ENCODE data around the gene KRT10.

KRT10 gene

GRCh38 chr17:40800381-40800780 lies 22.0 kb downstream of the KRT10 start:
- no peak for DNase-seq

- DNase-seq = no peak
Observed at GRCh38 chr17:40799859-40800258, 22.6 kb downstream of the KRT10 start, which contains the start of gene KRT28. Gene KRT28 (minus strand): TSS chr17:40799959. CDS start chr17:40799893, 66 bp downstream.

DNA sequence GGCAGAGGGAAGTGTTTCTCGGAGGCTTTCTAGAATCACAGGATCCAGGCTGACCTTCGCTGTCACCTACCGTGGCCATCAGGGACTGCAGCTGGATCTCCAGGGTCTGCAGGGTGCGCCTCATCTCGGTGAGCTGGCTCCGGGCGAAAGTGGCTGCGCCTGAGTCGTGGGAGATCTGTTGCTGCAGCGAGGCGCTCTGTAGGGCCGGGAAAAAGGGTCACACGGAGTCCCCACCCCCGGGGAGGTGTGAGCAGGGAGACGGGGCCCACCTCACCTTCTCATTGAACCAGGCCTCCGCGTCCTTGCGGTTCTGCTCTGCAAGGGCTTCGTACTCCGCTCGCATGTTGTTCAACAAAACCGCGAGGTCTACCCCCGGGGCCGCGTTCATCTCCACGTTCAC lies 25.6 kb downstream of the KRT10 start:
- DNase-seq = no peak

DNA sequence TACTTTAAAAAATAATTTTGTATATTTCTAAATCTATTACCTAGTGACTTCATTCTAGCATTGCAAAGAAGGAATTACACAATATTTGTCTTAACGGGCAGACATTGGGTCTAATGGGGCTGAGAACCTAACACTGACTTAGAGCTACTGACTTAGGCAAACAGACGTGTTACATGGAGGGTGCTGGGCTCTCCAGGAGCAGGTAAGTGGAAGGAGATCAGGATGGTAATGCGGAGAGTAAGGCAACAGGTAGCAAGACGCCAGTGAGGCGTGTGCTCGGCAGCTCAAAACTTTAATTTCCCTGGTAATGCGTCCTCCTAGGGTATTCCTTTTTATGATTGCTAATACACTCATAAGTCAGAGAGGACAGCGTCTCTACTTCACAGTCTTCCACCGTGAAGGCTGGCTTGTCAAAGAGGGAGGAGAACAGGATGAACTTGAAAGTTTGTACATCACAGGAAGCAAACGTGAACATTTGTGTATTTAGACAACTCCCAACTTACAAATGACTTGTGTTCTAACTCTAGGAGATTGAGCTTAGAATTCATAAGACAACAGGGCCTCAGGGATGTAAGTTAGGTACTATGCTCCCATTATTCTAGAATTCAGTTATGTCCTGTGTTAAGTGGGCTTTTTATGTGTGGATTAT lies 27.3 kb downstream of the KRT10 start:
- DNase-seq = no peak

GRCh38 chr17:40794466-40794865 lies 27.9 kb downstream of the KRT10 start:
- DNase-seq = no peak

GRCh38 chr17:40793832-40794231 lies 28.6 kb downstream of the KRT10 start:
- no peak for DNase-seq

GRCh38 chr17:40791787-40792436 lies 30.5 kb downstream of the KRT10 start:
- DNase-seq = no peak

- no peak for DNase-seq
Observed at GRCh38 chr17:40791111-40791510, 31.3 kb downstream of the KRT10 start.

DNA sequence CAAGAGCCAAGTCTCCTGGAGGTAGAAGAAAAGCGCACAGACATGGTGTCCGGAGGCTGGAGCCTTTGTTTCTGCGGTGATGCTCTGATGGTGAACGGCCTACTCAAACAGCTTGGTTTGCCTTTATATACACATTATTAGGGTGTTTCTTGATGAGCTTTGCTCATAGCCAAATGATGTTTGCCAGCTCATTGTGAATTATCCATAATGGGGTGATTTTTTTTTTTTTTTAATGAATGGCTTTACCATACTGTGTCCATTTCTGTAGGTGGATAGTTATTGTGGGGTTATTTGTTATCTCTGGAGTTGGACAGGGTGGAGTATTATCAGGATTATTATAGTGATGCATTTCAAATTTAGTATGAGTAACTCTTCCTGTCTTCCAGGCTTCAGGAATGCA lies 40.0 kb downstream of the KRT10 start, which contains the start of gene KRT27:
TSS of gene KRT27 (minus strand) at position 101 of the 400 bp plus-strand sequence. CDS start at position 44, 57 bp downstream.
- DNase-seq = no peak

DNA sequence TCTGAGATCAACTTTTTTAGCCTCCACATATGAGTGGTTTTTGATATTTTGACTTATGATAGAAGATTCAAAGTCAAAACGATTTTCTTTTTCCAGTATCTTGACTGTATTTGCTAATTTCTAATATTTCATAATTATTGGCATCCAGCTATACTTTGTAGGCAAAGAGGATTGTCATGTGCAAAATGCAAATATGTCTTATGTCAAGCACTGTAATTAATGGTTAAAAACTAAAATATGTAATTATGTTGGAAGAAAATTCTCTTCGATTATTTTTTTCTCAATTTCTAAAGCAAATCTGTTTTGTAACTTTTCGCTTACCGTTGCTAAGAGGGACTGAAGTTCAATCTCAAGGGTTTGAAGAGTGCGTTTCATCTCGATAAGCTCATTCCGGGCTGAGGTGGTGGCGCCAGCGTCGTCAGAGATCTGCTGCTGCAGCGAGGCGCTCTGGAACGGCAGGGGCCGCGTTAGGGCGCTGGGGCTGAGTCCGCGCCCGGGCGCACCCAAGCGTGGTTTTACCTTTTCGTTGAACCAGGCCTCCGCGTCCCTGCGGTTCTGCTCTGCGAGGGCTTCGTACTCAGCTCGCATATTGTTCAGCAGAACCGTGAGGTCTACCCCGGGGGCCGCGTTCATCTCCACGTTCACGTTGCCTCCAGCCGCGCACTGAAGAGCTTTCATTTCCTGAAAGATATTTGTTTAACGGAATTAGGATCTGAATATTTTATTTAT lies 43.1 kb downstream of the KRT10 start:
- no peak for DNase-seq

DNA sequence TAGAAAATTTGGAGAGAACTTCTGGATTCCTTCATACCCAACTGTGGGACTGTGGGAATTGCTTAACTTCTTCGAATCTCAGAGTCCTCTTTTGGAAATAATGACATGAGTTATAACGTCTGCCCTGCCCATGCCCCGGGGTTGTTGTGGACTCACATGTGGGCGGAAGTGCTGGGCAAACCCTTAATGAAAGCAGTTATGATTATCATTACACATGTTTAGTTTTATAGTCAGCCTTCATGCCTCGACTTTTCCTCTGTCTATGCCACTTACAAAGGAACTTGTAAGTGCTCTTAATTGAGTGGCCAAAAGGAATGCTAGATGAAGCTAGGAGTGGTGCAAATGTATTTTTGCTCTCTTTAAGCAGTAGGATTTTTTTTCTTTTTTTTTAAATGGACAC lies 44.0 kb downstream of the KRT10 start:
- no peak for DNase-seq

DNA sequence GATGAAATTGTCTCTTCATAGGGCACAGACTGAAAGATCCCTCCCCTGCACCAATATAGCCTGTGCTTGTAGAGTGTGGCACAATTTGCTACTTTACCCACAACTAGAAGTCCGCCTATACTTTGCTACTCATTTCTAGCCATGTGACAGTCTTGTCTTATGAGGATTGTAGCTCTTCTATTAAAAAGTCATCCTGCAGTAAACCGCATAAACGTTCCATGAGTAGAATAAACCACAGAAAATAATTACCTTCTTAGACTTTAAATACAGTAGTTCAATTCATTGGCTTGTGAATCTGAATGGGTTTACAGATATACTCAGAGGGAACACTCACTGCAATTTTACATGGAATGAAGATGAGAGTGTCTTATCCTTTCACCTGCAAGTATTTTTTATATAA lies 44.4 kb downstream of the KRT10 start:
- DNase-seq = no peak

DNA sequence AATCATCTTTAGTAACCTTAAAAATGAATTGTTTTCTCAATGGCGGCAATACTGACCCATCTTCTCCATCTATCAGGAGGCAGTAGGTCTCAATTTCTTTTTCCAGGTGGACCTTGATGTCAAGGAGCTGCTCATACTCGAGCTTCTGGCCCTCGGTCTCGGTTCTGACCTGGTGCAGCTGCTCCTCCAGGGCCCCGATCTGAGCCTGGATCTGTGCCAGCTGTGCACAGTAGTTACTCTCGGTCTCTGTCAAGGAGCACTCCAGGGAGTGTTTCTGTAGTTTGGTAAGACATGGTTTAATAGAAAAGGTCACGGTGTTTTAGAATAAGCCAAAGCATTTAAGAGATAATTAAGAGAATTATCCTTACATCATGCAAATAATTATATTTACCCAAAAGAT lies 45.0 kb downstream of the KRT10 start:
- DNase-seq = no peak

- no peak for DNase-seq
Observed at GRCh38 chr17:40775945-40776344, 46.5 kb downstream of the KRT10 start.

- DNase-seq = no peak
Observed at GRCh38 chr17:40772101-40772500, 50.3 kb downstream of the KRT10 start, which contains the start of gene KRT26. Gene KRT26 (minus strand): TSS chr17:40772201. CDS start chr17:40772113, 88 bp downstream.

All from activated gamma-delta T cell treated with Interleukin-2 at 50 U/mL for 16 hours (primary cell).